ENCODE data around the gene KCTD1. TPM values are rescaled to one million over a fixed set of nuclear protein-coding genes. Genes with fewer than 3 reads are reported as not detected.
A peak's percentile ranks its signal among the peaks of the same experiment; 100 is the strongest.

KCTD1 gene
- total RNA-seq, 4 donors from 2014 or later = 33.6 to 42.0 (median 39.4) TPM

- TF ChIP-seq EP300 (IDR thresholded peaks at IDR 0.05) = no peak
- no peak for TF ChIP-seq CTCF (IDR thresholded peaks at IDR 0.05)
- no peak for TF ChIP-seq POLR2A (IDR thresholded peaks at IDR 0.05)
Observed at GRCh38 chr18:26511339-26512071, 36.8 kb downstream of the KCTD1 start.

DNA sequence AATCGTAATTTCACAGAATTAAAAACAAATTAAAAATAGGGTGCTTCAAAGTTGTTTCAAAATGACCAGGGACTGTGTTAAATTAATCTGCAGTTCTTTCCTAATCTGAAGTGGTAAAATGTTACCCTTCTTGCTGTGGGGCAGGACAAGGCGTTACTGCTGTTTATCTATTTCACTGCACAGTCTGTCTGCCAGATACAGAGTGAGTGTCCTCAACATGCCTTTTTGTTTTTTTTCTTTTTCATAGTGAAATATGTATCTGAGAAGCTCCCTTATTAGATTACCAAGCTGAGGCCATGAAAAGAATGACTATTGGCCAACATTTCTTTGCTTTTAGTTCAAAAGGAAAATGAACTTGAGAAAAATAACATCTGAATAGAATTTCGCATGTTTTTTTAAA, 38.0 kb downstream of the KCTD1 start:
- TF ChIP-seq EP300 (IDR thresholded peaks at IDR 0.05) (peak in 1 of 2 donors; percentile 72), CTCF (IDR thresholded peaks at IDR 0.05) (no peak)
- H3K27ac ChIP-seq = peak overlapping the region; percentile 31 to 85 (median 76)
- no peaks in the 10 kb centered on the region for H3K27me3 ChIP-seq
- H3K4me3 ChIP-seq = peak overlapping the region in 1 of 4 donors; percentile 16
- H3K36me3 ChIP-seq = no peaks in the 10 kb centered on the region
- H3K9me3 ChIP-seq = no peaks in the 10 kb centered on the region
- DNase-seq (ENCODE audit: low spot score in 2 of 2) = peak in 1 of 2 donors; percentile 23
- 28 to 31% methylated on average over 3 of the region's 3 CpGs for WGBS, 2 donors
- peaks cover 0 to 56% (median 19%) of the 10 kb centered on the region in 4 donors for H3K4me1 ChIP-seq

More at GRCh38 chr18:26511339-26512071, 36.8 kb downstream of the KCTD1 start:
- H3K9me3 ChIP-seq = no peaks in the 10 kb centered on the region
- WGBS, 2 donors = 48 to 51% methylated on average over 10 of the region's 10 CpGs
- peaks cover 0 to 63% (median 19%) of the 10 kb centered on the region in 4 donors for H3K4me1 ChIP-seq
- peak overlapping the region; percentile 7 to 85 (median 76) for H3K27ac ChIP-seq
- H3K36me3 ChIP-seq = no peaks in the 10 kb centered on the region
- no peak for DNase-seq (ENCODE audit: low spot score in 2 of 2)
- H3K27me3 ChIP-seq = no peaks in the 10 kb centered on the region
- H3K4me3 ChIP-seq = no peak overlapping the region

DNA sequence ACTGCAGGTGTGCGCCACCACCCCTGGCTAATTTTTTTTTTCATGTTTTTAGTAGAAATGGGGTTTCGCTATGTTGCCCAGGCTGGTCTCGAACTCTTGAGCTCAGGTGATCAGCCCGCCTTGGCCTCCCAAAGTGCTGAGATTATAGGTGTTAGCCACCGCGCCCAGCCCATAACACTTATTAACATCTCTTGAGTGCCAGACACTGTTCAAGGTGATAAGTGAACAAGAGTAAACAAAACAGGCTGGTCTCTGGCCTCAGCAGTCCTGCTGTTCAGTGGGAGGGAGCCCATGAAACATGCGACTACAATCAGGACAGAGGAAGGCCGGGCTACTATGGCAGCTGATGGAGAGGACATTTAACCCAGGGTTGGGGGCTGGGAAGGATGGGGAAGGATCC, 42.3 kb downstream of the KCTD1 start:
- Histone ChIP-seq H3K4me3 (no peak overlapping the region), H3K4me1 (peaks cover 0 to 47% (median 12%) of the 10 kb centered on the region in 4 donors), H3K27ac (no peak overlapping the region), H3K27me3 (no peaks in the 10 kb centered on the region), H3K9me3 (no peaks in the 10 kb centered on the region), H3K36me3 (no peaks in the 10 kb centered on the region)
- TF ChIP-seq EP300 (IDR thresholded peaks at IDR 0.05) (no peak), CTCF (IDR thresholded peaks at IDR 0.05) (no peak), POLR2A (IDR thresholded peaks at IDR 0.05) (no peak)
- DNase-seq (ENCODE audit: low spot score in 2 of 2) = no peak
- WGBS, 2 donors = 89 to 96% methylated on average over 8 of the region's 8 CpGs

- no peaks in the 10 kb centered on the region for H3K9me3 ChIP-seq
- H3K36me3 ChIP-seq = peaks cover 0 to 5% (median 0%) of the 10 kb centered on the region in 3 donors
- DNase-seq (ENCODE audit: low spot score in 2 of 2) = no peak
- H3K27ac ChIP-seq = no peak overlapping the region
- WGBS, 2 donors = 76 to 84% methylated on average over 3 of the region's 3 CpGs
- no peak overlapping the region for H3K4me3 ChIP-seq
- no peaks in the 10 kb centered on the region for H3K27me3 ChIP-seq
- H3K4me1 ChIP-seq = peaks cover 0 to 38% (median 5%) of the 10 kb centered on the region in 4 donors
- TF ChIP-seq POLR2A (IDR thresholded peaks at IDR 0.05) (no peak), CTCF (IDR thresholded peaks at IDR 0.05) (no peak), EP300 (IDR thresholded peaks at IDR 0.05) (no peak)
Observed at GRCh38 chr18:26504831-26505230, 43.5 kb downstream of the KCTD1 start.

DNA sequence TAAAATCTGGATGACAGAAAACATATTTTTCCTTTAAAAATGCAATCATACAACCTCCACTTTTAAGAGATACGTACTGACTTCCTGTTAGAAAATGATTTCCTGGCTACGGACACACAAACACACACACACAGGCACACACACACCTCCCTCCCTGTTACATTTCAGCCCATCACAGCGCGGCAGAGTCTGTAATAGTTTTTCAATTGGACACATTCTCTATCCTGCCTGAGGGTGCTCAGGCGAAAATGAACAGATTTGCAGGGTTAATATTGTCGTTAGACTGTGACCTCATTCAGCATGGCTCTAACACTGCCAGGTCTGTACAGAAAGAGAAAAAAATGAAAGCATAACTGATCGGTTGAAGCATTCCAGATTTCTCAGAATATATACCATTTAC, 45.0 kb downstream of the KCTD1 start:
- WGBS, 2 donors = 40 to 48% methylated on average over 7 of the region's 7 CpGs
- TF ChIP-seq CTCF (IDR thresholded peaks at IDR 0.05) (no peak), EP300 (IDR thresholded peaks at IDR 0.05) (no peak), POLR2A (IDR thresholded peaks at IDR 0.05) (no peak)
- H3K27ac ChIP-seq = peak overlapping the region in 1 of 4 donors; percentile 20
- no peak overlapping the region for H3K4me3 ChIP-seq
- no peaks in the 10 kb centered on the region for H3K9me3 ChIP-seq
- no peaks in the 10 kb centered on the region for H3K27me3 ChIP-seq
- peaks cover 0 to 12% (median 0%) of the 10 kb centered on the region in 3 donors for H3K36me3 ChIP-seq
- peaks cover 0 to 26% (median 3%) of the 10 kb centered on the region in 4 donors for H3K4me1 ChIP-seq
- no peak for DNase-seq (ENCODE audit: low spot score in 2 of 2)
